ENCODE data around the gene ZNF19. TPM values are rescaled to one million over a fixed set of nuclear protein-coding genes. Genes with fewer than 3 reads are reported as not detected.

Gene ZNF19
- total and polyA plus RNA-seq, 9 of the 15 experiments (the other 6 are each of a cell fraction or from before 2014, with no cell fraction given), result 1.2 to 2.8 (median 1.8) TPM

GRCh38 chr16:71484006-71484893 is 4.9 kb downstream of the ZNF19 start (continued):
- TF ChIP-seq, protein P1, sequence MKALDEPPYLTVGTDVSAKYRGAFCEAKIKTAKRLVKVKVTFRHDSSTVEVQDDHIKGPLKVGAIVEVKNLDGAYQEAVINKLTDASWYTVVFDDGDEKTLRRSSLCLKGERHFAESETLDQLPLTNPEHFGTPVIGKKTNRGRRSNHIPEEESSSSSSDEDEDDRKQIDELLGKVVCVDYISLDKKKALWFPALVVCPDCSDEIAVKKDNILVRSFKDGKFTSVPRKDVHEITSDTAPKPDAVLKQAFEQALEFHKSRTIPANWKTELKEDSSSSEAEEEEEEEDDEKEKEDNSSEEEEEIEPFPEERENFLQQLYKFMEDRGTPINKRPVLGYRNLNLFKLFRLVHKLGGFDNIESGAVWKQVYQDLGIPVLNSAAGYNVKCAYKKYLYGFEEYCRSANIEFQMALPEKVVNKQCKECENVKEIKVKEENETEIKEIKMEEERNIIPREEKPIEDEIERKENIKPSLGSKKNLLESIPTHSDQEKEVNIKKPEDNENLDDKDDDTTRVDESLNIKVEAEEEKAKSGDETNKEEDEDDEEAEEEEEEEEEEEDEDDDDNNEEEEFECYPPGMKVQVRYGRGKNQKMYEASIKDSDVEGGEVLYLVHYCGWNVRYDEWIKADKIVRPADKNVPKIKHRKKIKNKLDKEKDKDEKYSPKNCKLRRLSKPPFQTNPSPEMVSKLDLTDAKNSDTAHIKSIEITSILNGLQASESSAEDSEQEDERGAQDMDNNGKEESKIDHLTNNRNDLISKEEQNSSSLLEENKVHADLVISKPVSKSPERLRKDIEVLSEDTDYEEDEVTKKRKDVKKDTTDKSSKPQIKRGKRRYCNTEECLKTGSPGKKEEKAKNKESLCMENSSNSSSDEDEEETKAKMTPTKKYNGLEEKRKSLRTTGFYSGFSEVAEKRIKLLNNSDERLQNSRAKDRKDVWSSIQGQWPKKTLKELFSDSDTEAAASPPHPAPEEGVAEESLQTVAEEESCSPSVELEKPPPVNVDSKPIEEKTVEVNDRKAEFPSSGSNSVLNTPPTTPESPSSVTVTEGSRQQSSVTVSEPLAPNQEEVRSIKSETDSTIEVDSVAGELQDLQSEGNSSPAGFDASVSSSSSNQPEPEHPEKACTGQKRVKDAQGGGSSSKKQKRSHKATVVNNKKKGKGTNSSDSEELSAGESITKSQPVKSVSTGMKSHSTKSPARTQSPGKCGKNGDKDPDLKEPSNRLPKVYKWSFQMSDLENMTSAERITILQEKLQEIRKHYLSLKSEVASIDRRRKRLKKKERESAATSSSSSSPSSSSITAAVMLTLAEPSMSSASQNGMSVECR (CRISPR knock-in tag; IDR thresholded peaks at IDR 0.05), result peak; percentile 33; the same call in 1 of the 2 replicates
- TF ChIP-seq ZNF347 (CRISPR knock-in tag; IDR thresholded peaks at IDR 0.05; ENCODE audit: low read depth) (no peak), TFAP4 (CRISPR knock-in tag; IDR thresholded peaks at IDR 0.05; ENCODE audit: borderline replicate concordance) (peak; percentile 71; the same call in 1 of the 2 replicates), SMAD2 (IDR thresholded peaks at IDR 0.05; ENCODE audit: low read depth, low read length) (no peak), SP2 (IDR thresholded peaks at IDR 0.05; ENCODE audit: extremely low read depth, low read depth, low read length, poor library complexity, severe bottlenecking) (peak; percentile 88), NONO (IDR thresholded peaks at IDR 0.05; ENCODE audit: low read depth in 2 of 2, low read length in 1 of 2) (no peak), ZNF644 (tag; IDR thresholded peaks at IDR 0.05; ENCODE audit: low read depth) (no peak), SMAD4 (CRISPR knock-in tag; conservative IDR thresholded peaks at IDR 0.05) (peak; percentile 55; the same call in 1 of the 2 replicates), SNIP1 (IDR thresholded peaks at IDR 0.05; ENCODE audit: low read depth) (peak; percentile 87), ZBED1 (IDR thresholded peaks at IDR 0.05) (no peak), MBD2 (IDR thresholded peaks at IDR 0.05; ENCODE audit: borderline replicate concordance, low read depth) (peak; percentile 47; the same call in 1 of the 2 replicates), IFI16 (CRISPR knock-in tag; IDR thresholded peaks at IDR 0.05) (no peak), SAP30 (IDR thresholded peaks at IDR 0.05; ENCODE audit: borderline replicate concordance, insufficient read depth, low read depth, low read length, poor library complexity, severe bottlenecking) (peak; percentile 80), CREM (IDR thresholded peaks at IDR 0.05; ENCODE audit: low read depth) (peak; percentile 96), ZNF76 (CRISPR knock-in tag; IDR thresholded peaks at IDR 0.05; ENCODE audit: borderline replicate concordance) (0 out of 2 replicates have a peak, but pooled peaks have one; percentile 39)
- TF ChIP-seq, protein P2, sequence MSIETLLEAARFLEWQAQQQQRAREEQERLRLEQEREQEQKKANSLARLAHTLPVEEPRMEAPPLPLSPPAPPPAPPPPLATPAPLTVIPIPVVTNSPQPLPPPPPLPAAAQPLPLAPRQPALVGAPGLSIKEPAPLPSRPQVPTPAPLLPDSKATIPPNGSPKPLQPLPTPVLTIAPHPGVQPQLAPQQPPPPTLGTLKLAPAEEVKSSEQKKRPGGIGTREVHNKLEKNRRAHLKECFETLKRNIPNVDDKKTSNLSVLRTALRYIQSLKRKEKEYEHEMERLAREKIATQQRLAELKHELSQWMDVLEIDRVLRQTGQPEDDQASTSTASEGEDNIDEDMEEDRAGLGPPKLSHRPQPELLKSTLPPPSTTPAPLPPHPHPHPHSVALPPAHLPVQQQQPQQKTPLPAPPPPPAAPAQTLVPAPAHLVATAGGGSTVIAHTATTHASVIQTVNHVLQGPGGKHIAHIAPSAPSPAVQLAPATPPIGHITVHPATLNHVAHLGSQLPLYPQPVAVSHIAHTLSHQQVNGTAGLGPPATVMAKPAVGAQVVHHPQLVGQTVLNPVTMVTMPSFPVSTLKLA (conservative IDR thresholded peaks at IDR 0.05), result peak; percentile 53 to 78; a peak in 2 of 4 replicates
